ENCODE data around the gene NPLOC4. TPM values are rescaled to one million over a fixed set of nuclear protein-coding genes. Genes with fewer than 3 reads are reported as not detected.

NPLOC4 gene
- total and polyA plus RNA-seq, 9 of the 15 experiments (the other 6 are each of a cell fraction or from before 2014, with no cell fraction given): 1.5 to 116 (median 64.5) TPM

GRCh38 chr17:81655378-81656117 is 18.6 kb upstream of the NPLOC4 start:
- Histone ChIP-seq H3K4me3 (no peak overlapping the region), H3K27me3 (ENCODE audit: control insufficient read depth in 2 of 2, insufficient read depth in 2 of 2, low read length in 2 of 2) (no peaks in the 10 kb centered on the region), H3K4me1 (replicated peaks in 1 of 2; ENCODE audit: control insufficient read depth in 2 of 2, insufficient read depth in 2 of 2, low read length in 2 of 2) (peaks cover 0 to 45% of the 10 kb centered on the region in 2 experiments; a peak in 3 of 5 replicates), H4K20me1 (replicated peaks; ENCODE audit: control insufficient read depth, insufficient read depth, low read length) (no peaks in the 10 kb centered on the region), H3K9me1 (ENCODE audit: control insufficient read depth, insufficient read depth, low read length) (no peaks in the 10 kb centered on the region), H2AFZ (ENCODE audit: low read depth, low read length) (no peak overlapping the region), H3K27ac (ENCODE audit: extremely low read depth, low read depth, low read length) (no peak overlapping the region), H3K36me3 (ENCODE audit: control insufficient read depth, insufficient read depth, low read length) (no peaks in the 10 kb centered on the region), H3K9ac (ENCODE audit: insufficient read depth in 1 of 2, low read depth in 2 of 2, low read length in 2 of 2) (peak overlapping the region in 1 of 2 experiments; percentile 79; a peak in 2 of 4 replicates), H3K79me2 (ENCODE audit: control insufficient read depth, insufficient read depth, low read length) (no peaks in the 10 kb centered on the region), H3K9me3 (replicated peaks; ENCODE audit: control insufficient read depth, insufficient read depth, low read depth, low read length) (no peaks in the 10 kb centered on the region), H3K4me2 (ENCODE audit: insufficient read depth, low read length) (no peak overlapping the region)
- POLR2A ChIA-PET: interaction anchor here (0.7 to 1.7 kb wide), 4 partner anchors 8 to 258 kb away, joined by 3 to 5 read pairs (median 3); no protein-coding TSS in a partner anchor
- CTCF ChIA-PET (ENCODE audit: low intra/inter-chr PET ratio): no interaction called here
- ATAC-seq: no peak
- WGBS (ENCODE audit: insufficient coverage, low coverage, missing lambda C conversion rate): 57% methylated on average over 16 of the region's 18 CpGs
- intact Hi-C loops (cut with micrococcal nuclease) (no loop called here), in situ Hi-C loops (cut with MboI) (no loop called here)
- TF ChIP-seq CCAR2 (IDR thresholded peaks at IDR 0.05; ENCODE audit: low read depth, low read length) (no peak), SREBF2 (CRISPR knock-in tag; IDR thresholded peaks at IDR 0.05) (no peak), REST (IDR thresholded peaks at IDR 0.05; ENCODE audit: borderline replicate concordance) (no peak), REST (CRISPR knock-in tag; IDR thresholded peaks at IDR 0.05; ENCODE audit: low read depth) (no peak), MAZ (CRISPR knock-in tag; conservative IDR thresholded peaks at IDR 0.05 in 1 of 2, IDR thresholded peaks at IDR 0.05 in 1 of 2) (no peak), SMC3 (conservative IDR thresholded peaks at IDR 0.05; ENCODE audit: insufficient read depth, low read depth, low read length) (no peak)
- BruUV-seq (replicated peaks): no TSS peak
- DNase-seq (ENCODE audit: extremely low read depth in 1 of 4, low spot score in 3 of 4): no peak
- FAIRE-seq: no peak

All from K562 (cell line).